Common myeloid progenitor, CD34-positive (primary cell): Measurements from ENCODE around the gene SNTG2.

ENCODE experiments used
- CTCF ChIA-PET: fragments of 350-600 bp; sonication (Branson Sonifier 250); formaldehyde crosslinking; loops from one replicate; lab custom pipeline; 2021; ENCODE audit warnings: antibody characterized with exemption; lab: Charles Lee
- POLR2A ChIA-PET: fragments of 350-600 bp; sonication (Branson Sonifier 250); formaldehyde crosslinking; loops from one replicate; lab custom pipeline; 2021; ENCODE audit warnings: antibody characterized with exemption; lab: Charles Lee
- DNase-seq, 3 donors: peaks; one replicate each; pipeline versions ENCODE4 v3.0.0 to v3.0.0-alpha.2; 2013
- H3K27ac ChIP-seq, 2 experiments: 1 replicate in 1 of 2; 2 replicates in 1 of 2; pipeline ENCODE4 v1.7.0; 2013; ENCODE audit warnings: inconsistent platforms in 2 of 2, low read length in 2 of 2, mild to moderate bottlenecking in 2 of 2, low read depth in 1 of 2, moderate library complexity in 1 of 2; ENCODE audit not compliant: severe bottlenecking in 2 of 2, insufficient read depth in 1 of 2, poor library complexity in 1 of 2
- H3K27me3 ChIP-seq, 5 experiments: replicated peaks in 2 of 5; 1 replicate in 3 of 5; 2 replicates in 2 of 5; pipeline versions ENCODE4 v1.6.1 to v1.7.0; 2013; ENCODE audit warnings: low read length in 4 of 5, mild to moderate bottlenecking in 2 of 5, moderate library complexity in 2 of 5, inconsistent platforms in 1 of 5; ENCODE audit not compliant: insufficient read depth in 5 of 5, control insufficient read depth in 4 of 5
- H3K36me3 ChIP-seq, 4 experiments: 1 replicate in 2 of 4; 2 replicates in 2 of 4; pipeline versions ENCODE4 v1.6.1 to v1.7.0; 2013; ENCODE audit warnings: low read length in 3 of 4, control low read depth in 1 of 4, mild to moderate bottlenecking in 1 of 4; ENCODE audit not compliant: control insufficient read depth in 4 of 4, insufficient read depth in 4 of 4
- H3K4me1 ChIP-seq, 4 experiments: 1 replicate in 3 of 4; 2 replicates in 1 of 4; pipeline versions ENCODE4 v1.6.1 to v1.7.1; 2013; ENCODE audit warnings: low read length in 3 of 4, mild to moderate bottlenecking in 3 of 4, control low read depth in 1 of 4, inconsistent platforms in 1 of 4, moderate library complexity in 1 of 4; ENCODE audit not compliant: control insufficient read depth in 4 of 4, insufficient read depth in 4 of 4; ENCODE audit errors: control extremely low read depth in 1 of 4
- H3K4me3 ChIP-seq, 7 experiments: 1 replicate in 4 of 7; 2 replicates in 3 of 7; pipeline versions ENCODE4 v1.5.1 to v1.7.0; 2013; ENCODE audit warnings: mild to moderate bottlenecking in 7 of 7, low read length in 6 of 7, moderate library complexity in 6 of 7, inconsistent platforms in 2 of 7, low read depth in 2 of 7, control low read depth in 1 of 7; ENCODE audit not compliant: insufficient read depth in 4 of 7, control insufficient read depth in 1 of 7; ENCODE audit errors: extremely low read depth in 1 of 7
- H3K9me3 ChIP-seq, 5 experiments: 1 replicate in 4 of 5; 2 replicates in 1 of 5; pipeline versions ENCODE4 v1.6.1 to v1.7.1; 2013; ENCODE audit warnings: low read length in 4 of 5, mild to moderate bottlenecking in 2 of 5, inconsistent platforms in 1 of 5, low read depth in 1 of 5, moderate library complexity in 1 of 5; ENCODE audit not compliant: control insufficient read depth in 4 of 5, insufficient read depth in 2 of 5; ENCODE audit errors: control extremely low read depth in 1 of 5
- WGBS: methylation state at CpG from one replicate; pipeline ENCODE4 v1.1.5; 2013; ENCODE audit not compliant: insufficient coverage; 5-methylcytosine and 5-hydroxymethylcytosine counted together

The SNTG2 gene

GRCh38 chr2:1026141-1026540 is 75.5 kb downstream of the SNTG2 start:
- Histone ChIP-seq H3K9me3 (peaks cover 0 to 2% (median 0%) of the 10 kb centered on the region in 5 experiments), H3K4me3 (no peak overlapping the region), H3K27ac (no peak overlapping the region), H3K36me3 (no peaks in the 10 kb centered on the region), H3K27me3 (peaks cover 0 to 6% (median 0%) of the 10 kb centered on the region in 5 experiments), H3K4me1 (no peaks in the 10 kb centered on the region)
- 95% methylated on average over 4 of the region's 4 CpGs for WGBS
- ChIA-PET CTCF (no interaction called here), POLR2A (no interaction called here)
- no peak for DNase-seq

- Histone ChIP-seq H3K27ac (no peak overlapping the region), H3K9me3 (peaks cover 0 to 5% (median 0%) of the 10 kb centered on the region in 5 experiments), H3K36me3 (no peaks in the 10 kb centered on the region), H3K4me1 (no peaks in the 10 kb centered on the region), H3K27me3 (peaks cover 0 to 5% (median 0%) of the 10 kb centered on the region in 5 experiments), H3K4me3 (no peak overlapping the region)
- ChIA-PET POLR2A (no interaction called here), CTCF (no interaction called here)
- 100% methylated on average over 2 of the region's 8 CpGs for WGBS
- no peak for DNase-seq
Observed at GRCh38 chr2:1028831-1029230, 78.2 kb downstream of the SNTG2 start.

- WGBS: 97% methylated on average over 10 of the region's 13 CpGs
- no peak overlapping the region for H3K4me3 ChIP-seq
- H3K9me3 ChIP-seq: peaks cover 0 to 5% (median 0%) of the 10 kb centered on the region in 5 experiments
- DNase-seq: no peak
- H3K27ac ChIP-seq: no peak overlapping the region
- CTCF ChIA-PET: no interaction called here
- no peaks in the 10 kb centered on the region for H3K4me1 ChIP-seq
- POLR2A ChIA-PET: no interaction called here
- H3K36me3 ChIP-seq: no peaks in the 10 kb centered on the region
- peaks cover 0 to 5% (median 0%) of the 10 kb centered on the region in 5 experiments for H3K27me3 ChIP-seq
Observed at GRCh38 chr2:1032030-1032429, 81.4 kb downstream of the SNTG2 start.

DNA sequence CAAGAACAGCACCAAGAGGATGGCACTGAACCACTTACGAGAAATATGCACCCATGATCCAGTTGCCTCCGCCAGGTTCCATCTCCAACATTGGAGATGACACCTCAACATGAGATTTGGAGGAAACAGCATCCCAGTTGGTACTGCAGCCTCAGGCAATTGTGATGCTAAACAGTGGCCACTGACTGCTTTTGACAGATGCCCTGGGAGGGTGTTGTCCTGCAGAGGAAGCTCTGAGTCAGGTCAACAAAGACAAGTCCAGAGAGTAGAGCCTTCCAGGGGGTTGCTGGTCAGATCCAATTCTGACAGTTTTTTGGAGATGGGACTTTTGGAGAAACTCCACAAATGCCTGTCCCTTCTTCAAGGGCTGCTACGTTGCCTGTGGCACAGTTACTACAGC is 82.4 kb downstream of the SNTG2 start:
- H3K4me3 ChIP-seq: no peak overlapping the region
- no peaks in the 10 kb centered on the region for H3K36me3 ChIP-seq
- no peaks in the 10 kb centered on the region for H3K4me1 ChIP-seq
- H3K27me3 ChIP-seq: peaks cover 0 to 5% (median 0%) of the 10 kb centered on the region in 5 experiments
- no peak overlapping the region for H3K27ac ChIP-seq
- ChIA-PET POLR2A (no interaction called here), CTCF (no interaction called here)
- whole genome bisulfite sequencing: 100% methylated on average over 3 of the region's 3 CpGs
- peaks cover 0 to 5% (median 0%) of the 10 kb centered on the region in 5 experiments for H3K9me3 ChIP-seq
- DNase-seq: no peak

GRCh38 chr2:1037066-1037465 is 86.4 kb downstream of the SNTG2 start:
- Histone ChIP-seq H3K4me1 (no peaks in the 10 kb centered on the region), H3K9me3 (peaks cover 0 to 4% (median 0%) of the 10 kb centered on the region in 5 experiments), H3K36me3 (no peaks in the 10 kb centered on the region), H3K4me3 (no peak overlapping the region), H3K27ac (no peak overlapping the region), H3K27me3 (peaks cover 0 to 3% (median 0%) of the 10 kb centered on the region in 5 experiments)
- CTCF ChIA-PET: no interaction called here
- no peak for DNase-seq
- POLR2A ChIA-PET: no interaction called here
- WGBS: 92% methylated on average over 4 of the region's 4 CpGs

- Histone ChIP-seq H3K36me3 (no peaks in the 10 kb centered on the region), H3K27ac (no peak overlapping the region), H3K27me3 (peaks cover 0 to 3% (median 0%) of the 10 kb centered on the region in 5 experiments), H3K4me1 (no peaks in the 10 kb centered on the region), H3K4me3 (no peak overlapping the region), H3K9me3 (peaks cover 0 to 2% (median 0%) of the 10 kb centered on the region in 5 experiments)
- POLR2A ChIA-PET: no interaction called here
- CTCF ChIA-PET: no interaction called here
- no peak for DNase-seq
- WGBS: 93% methylated on average over 3 of the region's 5 CpGs
Observed at GRCh38 chr2:1039549-1039948, 88.9 kb downstream of the SNTG2 start.

- peaks cover 0 to 3% (median 0%) of the 10 kb centered on the region in 5 experiments for H3K27me3 ChIP-seq
- peaks cover 0 to 2% (median 0%) of the 10 kb centered on the region in 5 experiments for H3K9me3 ChIP-seq
- WGBS: 94% methylated on average over 8 of the region's 9 CpGs
- CTCF ChIA-PET: no interaction called here
- no peak for DNase-seq
- H3K27ac ChIP-seq: no peak overlapping the region
- no peak overlapping the region for H3K4me3 ChIP-seq
- no peaks in the 10 kb centered on the region for H3K36me3 ChIP-seq
- POLR2A ChIA-PET: no interaction called here
- no peaks in the 10 kb centered on the region for H3K4me1 ChIP-seq
Observed at GRCh38 chr2:1041012-1041805, 90.6 kb downstream of the SNTG2 start.
